ENCODE results near the gene CDC42EP4. TPM values are rescaled to one million over a fixed set of nuclear protein-coding genes. Genes with fewer than 3 reads are reported as not detected.

The CDC42EP4 gene
- total and polyA plus RNA-seq, 10 of the 15 experiments (the other 5 are each of a cell fraction or from before 2014, with no cell fraction given): 0.05 to 7.1 (median 2.7) TPM

GRCh38 chr17:73342050-73342522 lies 30.3 kb upstream of the CDC42EP4 start:
- ChIA-PET CTCF (interaction anchor here (0.9 to 6.1 kb wide), 14 partner anchors 8 to 615 kb away, joined by 3 to 39 read pairs (median 5); partner anchors contain the start of gene CDC42EP4), POLR2A (no interaction called here), SMC1A (ENCODE audit: uncharacterized antibody, unreplicated experiment) (interaction anchor here (0.7 to 2.3 kb wide), 13 partner anchors 12 to 371 kb away, joined by 3 to 13 read pairs (median 4); no protein-coding TSS in a partner anchor), RAD21 (ENCODE audit: unreplicated experiment) (interaction anchor here (0.6 to 2.7 kb wide), 15 partner anchors 20 to 615 kb away, joined by 3 to 14 read pairs (median 3); partner anchors contain the start of gene CDC42EP4)
- DNase-seq (ENCODE audit: low read depth, low spot score) (peak; percentile 20), ATAC-seq (peak; percentile 84), FAIRE-seq (no peak)
- H3K4me2 ChIP-seq (ENCODE audit: control insufficient read depth, insufficient read depth): no peak overlapping the region
- H3K9me3 ChIP-seq (replicated peaks; ENCODE audit: control insufficient read depth, insufficient read depth, low read length): no peaks in the 10 kb centered on the region
- no peaks in the 10 kb centered on the region for H3K4me1 ChIP-seq (ENCODE audit: control insufficient read depth, insufficient read depth, low read length)
- no peaks in the 10 kb centered on the region for H4K20me1 ChIP-seq (ENCODE audit: control insufficient read depth, insufficient read depth)
- H3K27ac ChIP-seq (ENCODE audit: control insufficient read depth, insufficient read depth): no peak overlapping the region
- no peaks in the 10 kb centered on the region for H3K27me3 ChIP-seq (replicated peaks in 1 of 2; ENCODE audit: control insufficient read depth in 2 of 2, insufficient read depth in 2 of 2, low read length in 1 of 2)
- H2AFZ ChIP-seq (ENCODE audit: control insufficient read depth, low read depth, low read length): no peak overlapping the region
- no peak overlapping the region for H3K4me3 ChIP-seq
- in situ Hi-C loops (cut with MboI) (no loop called here), intact Hi-C loops (cut with micrococcal nuclease; ENCODE audit: unreplicated experiment) (no loop called here)
- H3K79me2 ChIP-seq (ENCODE audit: control insufficient read depth, insufficient read depth, low read length): no peaks in the 10 kb centered on the region
- no peaks in the 10 kb centered on the region for H3K36me3 ChIP-seq (ENCODE audit: control insufficient read depth in 2 of 2, insufficient read depth in 2 of 2, low read length in 1 of 2)
- H3K9ac ChIP-seq (ENCODE audit: control insufficient read depth, insufficient read depth, low read length): no peak overlapping the region
- 33% methylated on average over 11 of the region's 12 CpGs for WGBS (ENCODE audit: insufficient coverage, insufficient replicate concordance, low lambda C conversion rate, missing lambda C conversion rate)
- BruUV-seq (replicated peaks): no TSS peak
- TF ChIP-seq POU2F2 (IDR thresholded peaks at IDR 0.05; ENCODE audit: borderline replicate concordance, low read depth, low read length) (no peak), ATF7 (IDR thresholded peaks at IDR 0.05; ENCODE audit: low read depth) (peak; percentile 60), LARP7 (IDR thresholded peaks at IDR 0.05) (0 out of 2 replicates have a peak, but pooled peaks have one; percentile 28), ZNF592 (IDR thresholded peaks at IDR 0.05) (peak; percentile 87; the same call in 1 of the 2 replicates), ZNF687 (IDR thresholded peaks at IDR 0.05) (peak; percentile 80), FOXM1 (IDR thresholded peaks at IDR 0.05; ENCODE audit: low read depth, low read length) (no peak), MTA2 (IDR thresholded peaks at IDR 0.05; ENCODE audit: low read depth) (0 out of 2 replicates have a peak, but pooled peaks have one; percentile 38), CEBPB (IDR thresholded peaks at IDR 0.05; ENCODE audit: borderline replicate concordance in 1 of 2, low read depth in 2 of 2, low read length in 2 of 2) (peak in 1 of 2 experiments; percentile 15; a peak in 1 of 4 replicates), RELB (IDR thresholded peaks at IDR 0.05; ENCODE audit: low read depth) (peak; percentile 76), GATAD2B (conservative IDR thresholded peaks at IDR 0.05; ENCODE audit: low read depth) (peak; percentile 83), KLF5 (IDR thresholded peaks at IDR 0.05; ENCODE audit: partially characterized antibody) (no peak), BHLHE40 (IDR thresholded peaks at IDR 0.05; ENCODE audit: borderline replicate concordance in 1 of 2, low read depth in 2 of 2, low read length in 1 of 2) (0 out of 4 replicates have a peak, but pooled peaks of 1 of the 2 experiments have one; percentile 17), IKZF2 (IDR thresholded peaks at IDR 0.05) (peak in 1 of 2 experiments; percentile 29; a peak in 1 of 4 replicates), RELA (IDR thresholded peaks at IDR 0.05; ENCODE audit: borderline replicate concordance, partially characterized antibody) (peak; percentile 16)

All from GM12878 (cell line).